ENCODE measurements around the gene KDM4C. TPM values are rescaled to one million over a fixed set of nuclear protein-coding genes. Genes with fewer than 3 reads are reported as not detected.
A peak's percentile ranks its signal among the peaks of the same experiment; 100 is the strongest.

KDM4C gene
- total RNA-seq, 2 donors from 2014 or later = 12.8 to 31.5 TPM

GRCh38 chr9:6910497-6910896, 152.7 kb downstream of the KDM4C start:
- Histone ChIP-seq H3K4me3 (ENCODE audit: low read length) (no peak overlapping the region), H3K4me1 (ENCODE audit: control insufficient read depth, insufficient read depth, low read length) (no peaks in the 10 kb centered on the region), H3K27ac (ENCODE audit: low read depth, low read length) (no peak overlapping the region), H3K36me3 (ENCODE audit: control insufficient read depth, insufficient read depth, low read length) (no peaks in the 10 kb centered on the region), H3K27me3 (ENCODE audit: control insufficient read depth, insufficient read depth, low read length, poor library complexity, severe bottlenecking) (no peaks in the 10 kb centered on the region), H3K9ac (ENCODE audit: extremely low read depth, low read length, poor library complexity, severe bottlenecking) (no peak overlapping the region), H3K9me3 (ENCODE audit: control insufficient read depth, low read length) (no peaks in the 10 kb centered on the region)
- no peaks in the 10 kb centered on the region for H3K9me3 Mint-ChIP-seq
- H3K27me3 Mint-ChIP-seq (ENCODE audit: insufficient read depth) = no peaks in the 10 kb centered on the region
- 77 to 80% methylated on average over 3 of the region's 3 CpGs for WGBS, 2 experiments (ENCODE audit: insufficient coverage in 1 of 2, insufficient read length in 1 of 2)
- no peak overlapping the region for H3K27ac Mint-ChIP-seq
- DNase-seq = no peak
- no peak overlapping the region for H3K4me3 Mint-ChIP-seq
- H3K4me1 Mint-ChIP-seq = peaks cover 2% of the 10 kb centered on the region
- no peak for TF ChIP-seq CTCF (conservative IDR thresholded peaks at IDR 0.05)
- H3K36me3 Mint-ChIP-seq (ENCODE audit: low read depth) = no peaks in the 10 kb centered on the region

- Histone ChIP-seq H3K27me3 (ENCODE audit: control insufficient read depth, insufficient read depth, low read length, poor library complexity, severe bottlenecking) (no peaks in the 10 kb centered on the region), H3K4me1 (ENCODE audit: control insufficient read depth, insufficient read depth, low read length) (no peaks in the 10 kb centered on the region), H3K9ac (ENCODE audit: extremely low read depth, low read length, poor library complexity, severe bottlenecking) (no peak overlapping the region), H3K4me3 (ENCODE audit: low read length) (no peak overlapping the region), H3K27ac (ENCODE audit: low read depth, low read length) (no peak overlapping the region), H3K9me3 (ENCODE audit: control insufficient read depth, low read length) (no peaks in the 10 kb centered on the region), H3K36me3 (ENCODE audit: control insufficient read depth, insufficient read depth, low read length) (no peaks in the 10 kb centered on the region)
- H3K27ac Mint-ChIP-seq = peak overlapping the region; percentile 53
- no peaks in the 10 kb centered on the region for H3K27me3 Mint-ChIP-seq (ENCODE audit: insufficient read depth)
- H3K4me3 Mint-ChIP-seq = no peak overlapping the region
- H3K36me3 Mint-ChIP-seq (ENCODE audit: low read depth) = no peaks in the 10 kb centered on the region
- 71 to 86% methylated on average over 3 of the region's 3 CpGs for WGBS, 2 experiments (ENCODE audit: insufficient coverage in 1 of 2, insufficient read length in 1 of 2)
- no peak for DNase-seq
- H3K4me1 Mint-ChIP-seq = peaks cover 2% of the 10 kb centered on the region
- H3K9me3 Mint-ChIP-seq = no peaks in the 10 kb centered on the region
- no peak for TF ChIP-seq CTCF (conservative IDR thresholded peaks at IDR 0.05)
Observed at GRCh38 chr9:6911901-6912638, 154.3 kb downstream of the KDM4C start.

GRCh38 chr9:6915635-6916034, 157.9 kb downstream of the KDM4C start:
- Mint-ChIP-seq H3K27ac (no peak overlapping the region), H3K4me1 (peaks cover 2% of the 10 kb centered on the region), H3K9me3 (peaks cover 9% of the 10 kb centered on the region), H3K4me3 (no peak overlapping the region), H3K36me3 (ENCODE audit: low read depth) (peaks cover 15% of the 10 kb centered on the region), H3K27me3 (ENCODE audit: insufficient read depth) (no peaks in the 10 kb centered on the region)
- no peak for DNase-seq
- Histone ChIP-seq H3K9ac (ENCODE audit: extremely low read depth, low read length, poor library complexity, severe bottlenecking) (no peak overlapping the region), H3K9me3 (ENCODE audit: control insufficient read depth, low read length) (peaks cover 4% of the 10 kb centered on the region), H3K4me1 (ENCODE audit: control insufficient read depth, insufficient read depth, low read length) (no peaks in the 10 kb centered on the region), H3K27ac (ENCODE audit: low read depth, low read length) (no peak overlapping the region), H3K4me3 (ENCODE audit: low read length) (no peak overlapping the region), H3K27me3 (ENCODE audit: control insufficient read depth, insufficient read depth, low read length, poor library complexity, severe bottlenecking) (no peaks in the 10 kb centered on the region), H3K36me3 (ENCODE audit: control insufficient read depth, insufficient read depth, low read length) (peaks cover 4% of the 10 kb centered on the region)
- no peak for TF ChIP-seq CTCF (conservative IDR thresholded peaks at IDR 0.05)
- 82 to 85% methylated on average over 4 of the region's 4 CpGs for WGBS, 2 experiments (ENCODE audit: insufficient coverage in 1 of 2, insufficient read length in 1 of 2)

Measured in endodermal cell (in vitro differentiated cells).